Measurements from ENCODE around the gene RDH14. TPM values are rescaled to one million over a fixed set of nuclear protein-coding genes. Genes with fewer than 3 reads are reported as not detected.

The RDH14 gene
- total and polyA plus RNA-seq, 9 donors: 16.0 to 27.9 (median 20.0) TPM

DNA sequence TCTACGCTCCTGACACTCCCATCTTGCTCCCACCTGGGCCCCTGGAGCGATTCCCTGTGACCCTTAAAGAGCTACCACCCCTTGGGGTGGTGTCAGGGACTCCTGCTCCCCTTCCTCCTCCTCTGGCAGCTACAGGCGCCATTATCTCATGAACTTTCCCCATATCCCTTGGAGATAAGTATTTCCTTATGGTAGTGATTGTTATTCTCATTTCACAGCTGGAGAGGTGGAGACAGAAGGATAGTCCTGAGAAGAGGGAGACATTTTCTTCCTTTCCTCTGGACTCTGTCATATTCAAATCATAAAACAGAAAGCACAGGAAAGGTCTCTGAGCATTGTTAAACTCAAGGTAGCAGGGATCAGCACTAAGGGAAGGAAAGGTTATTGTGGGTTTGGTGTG lies 34.6 kb downstream of the RDH14 start:
- DNase-seq: no peak
- TF ChIP-seq, protein P1, sequence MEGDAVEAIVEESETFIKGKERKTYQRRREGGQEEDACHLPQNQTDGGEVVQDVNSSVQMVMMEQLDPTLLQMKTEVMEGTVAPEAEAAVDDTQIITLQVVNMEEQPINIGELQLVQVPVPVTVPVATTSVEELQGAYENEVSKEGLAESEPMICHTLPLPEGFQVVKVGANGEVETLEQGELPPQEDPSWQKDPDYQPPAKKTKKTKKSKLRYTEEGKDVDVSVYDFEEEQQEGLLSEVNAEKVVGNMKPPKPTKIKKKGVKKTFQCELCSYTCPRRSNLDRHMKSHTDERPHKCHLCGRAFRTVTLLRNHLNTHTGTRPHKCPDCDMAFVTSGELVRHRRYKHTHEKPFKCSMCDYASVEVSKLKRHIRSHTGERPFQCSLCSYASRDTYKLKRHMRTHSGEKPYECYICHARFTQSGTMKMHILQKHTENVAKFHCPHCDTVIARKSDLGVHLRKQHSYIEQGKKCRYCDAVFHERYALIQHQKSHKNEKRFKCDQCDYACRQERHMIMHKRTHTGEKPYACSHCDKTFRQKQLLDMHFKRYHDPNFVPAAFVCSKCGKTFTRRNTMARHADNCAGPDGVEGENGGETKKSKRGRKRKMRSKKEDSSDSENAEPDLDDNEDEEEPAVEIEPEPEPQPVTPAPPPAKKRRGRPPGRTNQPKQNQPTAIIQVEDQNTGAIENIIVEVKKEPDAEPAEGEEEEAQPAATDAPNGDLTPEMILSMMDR (IDR thresholded peaks at IDR 0.05): no peak
- TF ChIP-seq POLR2A (IDR thresholded peaks at IDR 0.05) (no peak), EP300 (IDR thresholded peaks at IDR 0.05) (no peak)
- Histone ChIP-seq H3K4me1 (ENCODE audit: insufficient read depth) (no peaks in the 10 kb centered on the region), H3K4me3 (no peak overlapping the region), H3K9me3 (no peaks in the 10 kb centered on the region), H3K36me3 (no peaks in the 10 kb centered on the region), H3K27me3 (no peaks in the 10 kb centered on the region), H3K27ac (no peak overlapping the region)
- WGBS, 3 donors: 92 to 93% (median 93%) methylated on average over 3 of the region's 3 CpGs
- intact Hi-C loops (cut with DNase I): loop anchor here in 3 of 4 donors (10.0 kb wide), 2 partner anchors 839 to 1339 kb away; no protein-coding TSS in a partner anchor

DNA sequence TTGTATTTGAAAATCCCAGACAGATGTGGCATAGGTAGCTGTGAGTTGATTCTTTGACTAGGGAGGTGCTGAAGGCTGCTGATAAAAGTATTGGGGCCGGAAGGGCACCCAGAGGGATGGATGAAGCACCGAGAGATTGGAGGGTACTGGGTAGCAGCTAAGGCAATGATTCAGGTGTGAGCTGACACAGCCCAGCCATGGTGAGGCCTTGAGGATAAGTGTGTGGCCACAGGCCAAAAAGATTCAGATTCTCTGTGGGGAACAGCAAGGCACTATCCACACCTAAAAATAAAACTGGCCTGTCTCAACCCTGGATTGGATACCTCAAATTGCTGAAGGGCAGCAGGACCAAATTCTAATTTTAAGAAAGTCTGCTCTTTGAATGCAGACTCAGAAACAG lies 35.2 kb downstream of the RDH14 start:
- H3K36me3 ChIP-seq: no peaks in the 10 kb centered on the region
- WGBS, 3 donors: 88 to 97% (median 91%) methylated on average over 2 of the region's 2 CpGs
- no peaks in the 10 kb centered on the region for H3K27me3 ChIP-seq
- intact Hi-C loops (cut with DNase I): loop anchor here in 3 of 4 donors (10.0 kb wide), 2 partner anchors 840 to 1340 kb away; no protein-coding TSS in a partner anchor
- H3K9me3 ChIP-seq: no peaks in the 10 kb centered on the region
- DNase-seq: no peak
- no peak overlapping the region for H3K4me3 ChIP-seq
- no peak overlapping the region for H3K27ac ChIP-seq
- no peaks in the 10 kb centered on the region for H3K4me1 ChIP-seq (ENCODE audit: insufficient read depth)
- TF ChIP-seq POLR2A (IDR thresholded peaks at IDR 0.05): no peak

DNA sequence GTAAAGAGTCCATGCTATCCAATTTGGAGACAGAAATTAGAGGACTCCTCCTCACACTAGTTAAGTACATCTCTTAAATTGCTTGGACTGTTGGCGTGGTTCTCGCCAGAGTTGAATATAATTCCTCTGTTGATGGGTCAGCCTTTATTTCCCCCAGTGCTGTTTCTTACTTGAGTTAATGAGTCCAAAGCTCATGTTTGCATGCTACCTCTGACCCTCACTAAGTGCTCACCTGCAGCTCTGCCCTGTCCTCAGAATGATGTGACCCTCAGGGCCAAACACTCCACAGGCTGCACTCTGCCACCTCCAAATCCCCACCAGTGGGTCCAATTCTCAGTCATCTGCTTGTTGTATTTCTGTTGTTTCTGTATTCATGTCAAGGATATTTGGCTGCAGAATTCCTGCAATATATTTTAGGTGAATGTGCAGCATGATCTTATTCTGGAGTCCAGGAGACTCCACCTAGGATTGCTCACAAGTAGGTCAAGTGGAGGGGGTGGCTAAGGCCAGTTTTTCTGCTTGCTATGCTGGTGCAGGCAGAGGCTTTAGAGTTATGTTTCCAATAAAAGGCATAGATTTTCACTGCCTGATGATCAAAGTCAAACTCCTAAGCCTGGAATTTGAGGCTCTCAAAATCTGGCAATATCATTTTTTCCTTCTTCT lies 37.8 kb downstream of the RDH14 start:
- no peaks in the 10 kb centered on the region for H3K27me3 ChIP-seq
- no peak overlapping the region for H3K4me3 ChIP-seq
- H3K36me3 ChIP-seq: no peaks in the 10 kb centered on the region
- H3K4me1 ChIP-seq (ENCODE audit: insufficient read depth): no peaks in the 10 kb centered on the region
- intact Hi-C loops (cut with DNase I): loop anchor here (5.0 to 10.0 kb wide), 4 partner anchors 840 to 1342 kb away; no protein-coding TSS in a partner anchor
- TF ChIP-seq, protein P1 (IDR thresholded peaks at IDR 0.05): no peak
- TF ChIP-seq POLR2A (IDR thresholded peaks at IDR 0.05): no peak
- no peak for TF ChIP-seq EP300 (IDR thresholded peaks at IDR 0.05)
- no peak overlapping the region for H3K27ac ChIP-seq
- WGBS, 3 donors: 98 to 99% (median 98%) methylated on average over 2 of the region's 2 CpGs
- no peaks in the 10 kb centered on the region for H3K9me3 ChIP-seq
- DNase-seq: no peak

DNA sequence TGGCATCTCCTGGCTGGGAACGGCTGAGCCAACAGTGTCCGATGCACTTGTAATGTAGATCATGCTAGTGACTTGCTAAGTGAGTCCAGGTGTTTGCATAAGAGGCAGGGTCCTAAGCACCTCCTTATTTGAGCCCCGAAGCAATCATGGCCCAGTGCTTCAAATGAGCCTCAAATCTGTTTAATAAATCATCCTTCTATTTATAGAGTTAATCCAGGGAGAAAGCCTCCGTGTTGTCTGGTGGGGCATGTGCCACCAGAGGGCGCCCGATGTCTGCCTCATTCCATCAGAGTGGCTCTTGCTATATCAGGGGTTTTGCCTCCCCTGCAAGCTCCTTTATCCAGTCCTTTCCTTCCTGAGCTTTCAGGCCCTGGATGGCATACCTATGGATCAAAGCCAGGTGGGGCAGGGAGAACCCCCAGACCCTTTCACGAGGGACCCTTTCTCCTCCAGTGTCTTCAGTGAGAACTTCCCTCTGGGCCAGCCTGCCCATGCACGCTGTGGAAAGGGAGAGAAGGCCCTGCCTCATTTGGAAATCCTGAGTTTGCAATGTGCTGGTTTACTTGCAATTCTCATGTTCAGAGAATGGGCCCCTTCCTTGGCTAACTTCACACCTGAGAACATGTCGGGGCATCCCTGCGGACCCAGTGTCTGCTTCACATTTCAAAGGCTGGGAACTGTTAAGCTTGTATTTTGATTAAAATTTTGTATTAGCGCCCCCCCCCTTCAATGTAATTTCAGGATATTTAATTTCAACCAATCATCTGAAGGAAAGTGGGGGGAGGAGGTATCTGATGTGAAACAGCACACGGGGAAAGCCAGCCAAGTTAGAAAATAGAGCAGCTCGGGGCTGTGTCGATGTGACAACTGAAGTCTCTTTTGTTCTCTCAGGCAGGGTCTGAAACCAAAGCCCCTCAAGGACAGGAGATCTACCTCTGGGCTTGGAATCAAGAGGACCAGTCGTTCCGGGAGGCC lies 39.7 kb downstream of the RDH14 start:
- DNase-seq: peak; percentile 65 to 89 (median 83)
- no peak overlapping the region for H3K4me3 ChIP-seq
- H3K27ac ChIP-seq: no peak overlapping the region
- intact Hi-C loops (cut with DNase I): loop anchor here (5.0 to 10.0 kb wide), 4 partner anchors 842 to 1344 kb away; no protein-coding TSS in a partner anchor
- 49 to 56% (median 49%) methylated on average over 16 of the region's 16 CpGs for WGBS, 3 donors
- no peaks in the 10 kb centered on the region for H3K27me3 ChIP-seq
- H3K9me3 ChIP-seq: no peaks in the 10 kb centered on the region
- no peaks in the 10 kb centered on the region for H3K4me1 ChIP-seq (ENCODE audit: insufficient read depth)
- H3K36me3 ChIP-seq: no peaks in the 10 kb centered on the region
- TF ChIP-seq, protein P1 (IDR thresholded peaks at IDR 0.05): peak; percentile 55 to 73 (median 66)
- no peak for TF ChIP-seq EP300 (IDR thresholded peaks at IDR 0.05)
- TF ChIP-seq POLR2A (IDR thresholded peaks at IDR 0.05): no peak
